Measurements from ENCODE around the gene RBFA. TPM values are rescaled to one million over a fixed set of nuclear protein-coding genes. Genes with fewer than 3 reads are reported as not detected.

The RBFA gene
- total RNA-seq, 1 experiment from 2014 or later: 45.3 TPM

- Histone ChIP-seq H3K9ac (ENCODE audit: low read length) (no peak overlapping the region), H3K27me3 (ENCODE audit: insufficient read depth, low read length) (no peaks in the 10 kb centered on the region), H3K4me1 (ENCODE audit: control insufficient read depth in 1 of 2, insufficient read depth in 2 of 2, low read length in 2 of 2) (no peaks in the 10 kb centered on the region), H4K20me1 (ENCODE audit: insufficient read depth) (no peaks in the 10 kb centered on the region), H3K27ac (ENCODE audit: low read depth, low read length) (no peak overlapping the region), H3K79me2 (ENCODE audit: insufficient read depth, low read length) (no peaks in the 10 kb centered on the region), H3K9me2 (ENCODE audit: insufficient read depth) (no peaks in the 10 kb centered on the region), H3K9me3 (ENCODE audit: control insufficient read depth in 1 of 2, insufficient read depth in 1 of 2, low read depth in 1 of 2, low read length in 2 of 2) (no peaks in the 10 kb centered on the region), H2AFZ (ENCODE audit: low read depth, low read length, poor library complexity, severe bottlenecking) (no peak overlapping the region), H3K4me3 (replicated peaks in 1 of 2; ENCODE audit: low read depth in 1 of 2, low read length in 2 of 2) (no peak overlapping the region), H3K4me2 (ENCODE audit: low read length) (no peak overlapping the region), H3K36me3 (ENCODE audit: control insufficient read depth in 1 of 2, insufficient read depth in 2 of 2, low read length in 2 of 2) (no peaks in the 10 kb centered on the region)
- BruUV-seq (replicated peaks): no TSS peak
- DNase-seq (ENCODE audit: low read depth, low spot score): no peak
- ChIA-PET CTCF (no interaction called here), POLR2A (no interaction called here), RAD21 (ENCODE audit: low non-redundant PET in 1 of 2, low total read pairs in 2 of 2, uncharacterized antibody in 2 of 2, unreplicated experiment in 2 of 2) (no interaction called here)
- no peak for ATAC-seq
- intact Hi-C loops (cut with micrococcal nuclease): no loop called here
- TF ChIP-seq YY1 (IDR thresholded peaks at IDR 0.05; ENCODE audit: extremely low read depth, insufficient replicate concordance, low read depth, low read length) (no peak), FOSL1 (IDR thresholded peaks at IDR 0.05; ENCODE audit: low read depth) (no peak), CBX3 (IDR thresholded peaks at IDR 0.05; ENCODE audit: low read depth) (no peak), TCF7L2 (IDR thresholded peaks at IDR 0.05; ENCODE audit: borderline replicate concordance, extremely low read depth, insufficient read depth, insufficient read length) (no peak), ATF3 (IDR thresholded peaks at IDR 0.05) (no peak), SIN3A (IDR thresholded peaks at IDR 0.05; ENCODE audit: low read depth) (no peak), SRF (IDR thresholded peaks at IDR 0.05; ENCODE audit: low read depth) (no peak), SP1 (IDR thresholded peaks at IDR 0.05; ENCODE audit: low read depth) (no peak), EZH2 (IDR thresholded peaks at IDR 0.05) (no peak), POLR2AphosphoS5 (IDR thresholded peaks at IDR 0.05; ENCODE audit: low read depth, low read length) (no peak), REST (IDR thresholded peaks at IDR 0.05; ENCODE audit: low read depth) (no peak), EZH2phosphoT487 (IDR thresholded peaks at IDR 0.05; ENCODE audit: borderline replicate concordance) (no peak), ELF1 (IDR thresholded peaks at IDR 0.05; ENCODE audit: borderline replicate concordance, low read depth) (no peak), EGR1 (IDR thresholded peaks at IDR 0.05; ENCODE audit: low read depth) (no peak), RAD21 (IDR thresholded peaks at IDR 0.05; ENCODE audit: low read depth) (no peak), JUND (IDR thresholded peaks at IDR 0.05) (no peak), ZBTB33 (IDR thresholded peaks at IDR 0.05; ENCODE audit: extremely low read depth, insufficient replicate concordance, low read length) (no peak), CTCF (IDR thresholded peaks at IDR 0.05 in 2 of 3, conservative IDR thresholded peaks at IDR 0.05 in 1 of 3; ENCODE audit: borderline replicate concordance in 1 of 3, insufficient read depth in 1 of 3, low read depth in 2 of 3, low read length in 2 of 3) (no peak), POLR2A (IDR thresholded peaks at IDR 0.05; ENCODE audit: borderline replicate concordance, extremely low read depth, insufficient read depth, insufficient read length) (no peak)
- TF ChIP-seq, protein P1, sequence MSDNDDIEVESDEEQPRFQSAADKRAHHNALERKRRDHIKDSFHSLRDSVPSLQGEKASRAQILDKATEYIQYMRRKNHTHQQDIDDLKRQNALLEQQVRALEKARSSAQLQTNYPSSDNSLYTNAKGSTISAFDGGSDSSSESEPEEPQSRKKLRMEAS (IDR thresholded peaks at IDR 0.05): no peak
Observed at GRCh38 chr18:80074697-80075096, 40.5 kb downstream of the RBFA start.

All from HCT116 (cell line).